IPS DF 4.7 (cell line): ENCODE data around the gene KIAA1217.
A peak's percentile ranks its signal among the peaks of the same experiment; 100 is the strongest.

Experiments used
- DNase-seq: peaks from one replicate; pipeline ENCODE4 v3.0.0-alpha.2; 2013; ENCODE audit warnings: low spot score; ENCODE audit errors: extremely low read depth

The KIAA1217 gene

DNA sequence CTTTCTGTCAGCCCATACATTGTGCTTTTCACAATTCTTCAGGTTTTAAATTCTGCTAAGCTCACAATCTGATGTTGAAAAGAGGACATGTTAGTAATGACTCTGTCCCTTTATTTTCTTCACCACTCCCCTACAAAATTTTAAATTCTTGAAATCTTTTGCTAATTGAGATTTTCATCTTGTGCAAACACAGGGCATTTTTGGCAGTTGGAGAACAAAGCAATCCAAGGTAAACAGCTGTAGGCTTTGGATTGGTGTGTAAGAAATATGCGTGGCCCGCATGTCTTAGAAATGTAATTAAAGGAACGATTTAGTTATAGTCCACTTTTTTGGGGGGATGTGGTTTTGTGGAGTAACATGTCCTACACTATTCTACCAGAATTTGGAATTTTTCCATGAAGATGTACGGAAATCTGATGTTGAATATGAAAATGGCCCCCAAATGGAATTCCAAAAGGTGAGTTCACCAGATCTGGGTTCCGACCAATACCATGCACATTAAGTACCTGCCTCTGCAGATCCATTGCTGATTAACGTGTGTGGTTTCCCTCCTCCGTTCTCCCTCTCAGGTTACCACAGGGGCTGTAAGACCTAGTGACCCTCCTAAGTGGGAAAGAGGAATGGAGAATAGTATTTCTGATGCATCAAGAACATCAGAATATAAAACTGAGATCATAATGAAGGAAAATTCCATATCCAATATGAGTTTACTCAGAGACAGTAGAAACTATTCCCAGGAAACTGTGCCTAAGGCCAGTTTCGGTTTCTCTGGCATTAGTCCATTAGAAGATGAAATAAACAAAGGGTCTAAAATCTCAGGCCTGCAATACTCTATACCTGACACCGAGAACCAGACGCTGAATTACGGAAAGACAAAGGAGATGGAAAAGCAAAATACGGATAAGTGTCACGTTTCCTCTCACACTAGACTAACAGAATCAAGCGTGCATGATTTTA, 333.7 kb downstream of the KIAA1217 start:
- DNase-seq = no peak

DNA sequence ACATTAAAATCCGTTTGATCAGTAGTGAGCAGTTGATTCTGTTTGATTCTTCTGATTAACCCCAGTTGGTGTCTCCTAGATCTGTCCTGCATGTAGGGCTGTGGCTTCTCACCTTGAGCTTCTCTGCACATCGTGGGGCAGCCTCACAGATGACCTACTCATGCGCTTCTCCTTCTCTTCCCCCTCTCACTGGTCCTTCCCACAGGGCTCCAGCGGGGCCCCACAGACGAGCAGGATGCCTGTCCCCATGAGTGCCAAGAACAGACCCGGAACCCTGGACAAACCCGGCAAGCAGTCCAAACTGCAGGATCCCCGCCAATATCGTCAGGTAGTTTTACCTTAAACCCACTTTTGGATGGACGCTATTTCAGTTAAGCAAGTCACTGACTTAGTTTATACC, 335.8 kb downstream of the KIAA1217 start:
- no peak for DNase-seq

- no peak for DNase-seq
Observed at GRCh38 chr10:24545585-24545984, 336.6 kb downstream of the KIAA1217 start.

GRCh38 chr10:24550680-24551079, 341.7 kb downstream of the KIAA1217 start:
- DNase-seq = no peak

DNA sequence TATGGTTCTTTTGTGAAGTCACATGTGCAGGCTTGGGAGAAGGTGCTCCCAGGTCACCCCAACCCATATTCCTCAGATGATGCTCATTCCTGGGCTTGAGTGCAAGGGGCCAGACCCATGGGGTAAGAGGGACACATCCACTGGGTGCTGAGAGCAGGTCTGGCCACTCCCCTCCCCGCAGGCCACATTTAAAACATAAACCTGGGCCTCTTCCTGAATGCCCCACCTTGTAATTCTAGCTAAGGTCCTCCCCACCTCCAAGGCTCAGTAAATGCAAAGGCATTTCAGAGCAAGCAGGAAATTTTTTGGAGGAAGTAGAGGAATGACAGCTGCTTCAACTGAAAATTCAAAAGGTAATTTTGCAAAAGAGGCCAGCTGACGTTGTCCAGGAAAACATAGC, 342.2 kb downstream of the KIAA1217 start:
- no peak for DNase-seq

DNA sequence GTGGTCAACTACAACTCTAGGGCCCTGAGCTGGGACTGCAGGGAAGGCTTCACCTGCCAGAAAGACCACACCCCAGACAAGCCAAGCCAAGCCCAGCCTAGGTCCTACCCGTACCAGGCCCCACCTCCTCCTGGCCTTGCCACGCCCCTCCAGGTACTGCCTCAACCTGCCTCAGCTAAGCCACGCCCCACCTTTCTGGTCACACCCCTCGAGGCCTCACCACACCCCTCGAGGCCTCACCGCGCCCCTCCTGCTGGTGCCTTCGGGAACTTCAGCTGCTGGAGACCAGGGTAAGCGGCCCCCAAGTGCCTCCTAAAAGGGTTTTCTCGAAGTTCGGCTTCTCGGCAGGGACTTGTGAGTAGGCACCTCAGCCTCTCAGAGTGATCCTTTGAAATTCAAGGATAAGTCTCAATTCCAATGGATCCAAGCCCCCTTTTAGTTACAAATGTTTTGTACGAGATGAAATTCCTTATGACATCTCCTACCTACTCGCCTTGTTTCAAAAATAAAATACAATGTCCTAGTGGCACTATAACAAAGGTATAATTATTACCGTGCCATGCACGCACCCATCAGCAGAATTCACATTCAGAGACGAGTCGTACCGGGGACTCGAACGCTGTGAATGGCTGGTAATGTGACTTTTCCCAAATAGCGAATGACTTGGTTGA, 343.5 kb downstream of the KIAA1217 start:
- peak; percentile 89 for DNase-seq

GRCh38 chr10:24553051-24553612, 344.2 kb downstream of the KIAA1217 start:
- DNase-seq = no peak

DNA sequence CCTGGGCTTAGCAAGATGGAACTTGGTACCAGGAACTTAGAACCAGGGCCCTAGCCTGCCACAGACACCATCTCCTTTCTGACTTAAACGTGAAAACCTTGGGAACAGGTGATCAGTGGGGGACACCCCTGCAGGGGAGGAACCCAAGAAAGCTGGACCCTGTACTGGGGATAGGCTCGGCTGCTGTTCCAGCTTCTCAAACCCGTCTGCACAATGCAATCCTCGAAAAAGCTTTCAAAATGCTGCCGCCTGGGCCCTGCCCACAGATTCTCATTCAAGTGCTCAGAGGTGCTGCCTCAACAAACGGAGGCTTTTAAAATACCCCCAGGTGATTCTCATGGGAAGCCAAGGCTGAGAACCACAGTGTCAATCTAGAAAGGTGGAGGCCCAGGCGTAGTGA, 345.1 kb downstream of the KIAA1217 start:
- DNase-seq = no peak

- DNase-seq = no peak
Observed at GRCh38 chr10:24556126-24556749, 347.3 kb downstream of the KIAA1217 start.

DNA sequence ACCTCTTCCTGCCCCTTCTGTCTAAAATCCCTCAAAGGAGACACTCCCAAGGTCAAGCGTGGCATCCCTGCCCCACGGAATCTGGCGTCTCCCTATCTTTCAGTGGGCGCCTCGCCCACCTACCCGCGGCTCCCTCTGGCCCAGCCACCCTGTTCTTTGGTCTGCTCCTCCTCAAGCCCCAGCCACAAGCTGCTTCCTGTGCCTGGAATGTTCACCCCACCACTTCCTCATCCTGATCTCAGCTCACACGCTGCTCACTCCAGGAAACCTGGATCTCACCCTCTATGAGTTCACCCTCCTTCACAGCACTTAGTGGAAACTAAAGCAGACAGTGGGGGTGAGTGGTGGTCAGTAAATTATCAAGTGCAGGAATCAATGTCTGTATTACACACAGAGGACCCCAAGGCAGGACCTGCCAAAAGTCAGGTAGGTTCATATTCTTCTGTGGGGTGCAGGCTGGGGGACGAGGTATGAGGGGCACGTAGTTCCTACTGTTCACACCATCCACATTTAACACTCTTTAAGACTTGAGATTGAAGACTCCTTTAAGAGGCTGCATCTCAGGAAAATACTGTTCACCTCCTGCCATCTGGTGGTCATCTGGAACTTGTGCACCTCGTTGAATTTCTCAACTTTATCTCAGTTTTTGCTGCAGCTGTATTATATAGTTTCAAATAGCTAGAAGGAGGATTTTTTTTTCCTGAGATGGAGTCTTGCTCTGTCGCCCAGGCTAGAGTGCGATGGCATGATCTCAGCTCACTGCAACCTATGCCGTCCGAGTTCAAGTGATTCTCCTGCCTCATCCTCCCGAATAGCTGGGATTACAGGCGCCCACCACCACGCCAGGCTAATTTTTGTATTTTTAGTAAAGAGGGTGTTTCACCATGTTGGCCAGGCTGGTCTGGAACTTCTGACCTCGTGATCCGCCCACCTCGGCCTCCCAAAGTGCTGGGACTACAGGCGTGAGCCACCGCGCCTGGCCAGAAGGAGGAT, 348.1 kb downstream of the KIAA1217 start:
- no peak for DNase-seq

DNA sequence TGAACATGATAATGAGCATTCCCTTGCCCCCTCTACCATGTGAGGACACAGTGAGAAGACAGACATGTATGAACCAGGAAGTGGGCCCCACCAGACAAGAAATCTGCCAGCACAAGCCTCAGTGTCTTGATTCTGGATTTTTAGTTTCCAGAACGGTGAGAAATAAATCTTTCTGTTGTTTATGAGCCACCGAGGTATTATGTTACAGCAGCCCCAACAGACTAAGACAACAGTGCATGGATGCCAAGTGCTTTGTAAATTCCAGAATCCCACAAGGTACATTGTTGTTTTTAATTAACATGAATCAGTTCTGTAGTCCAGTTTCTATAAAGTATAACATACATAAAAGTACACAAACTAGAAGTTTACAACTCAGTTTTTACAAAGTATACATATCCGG, 352.5 kb downstream of the KIAA1217 start:
- no peak for DNase-seq

DNA sequence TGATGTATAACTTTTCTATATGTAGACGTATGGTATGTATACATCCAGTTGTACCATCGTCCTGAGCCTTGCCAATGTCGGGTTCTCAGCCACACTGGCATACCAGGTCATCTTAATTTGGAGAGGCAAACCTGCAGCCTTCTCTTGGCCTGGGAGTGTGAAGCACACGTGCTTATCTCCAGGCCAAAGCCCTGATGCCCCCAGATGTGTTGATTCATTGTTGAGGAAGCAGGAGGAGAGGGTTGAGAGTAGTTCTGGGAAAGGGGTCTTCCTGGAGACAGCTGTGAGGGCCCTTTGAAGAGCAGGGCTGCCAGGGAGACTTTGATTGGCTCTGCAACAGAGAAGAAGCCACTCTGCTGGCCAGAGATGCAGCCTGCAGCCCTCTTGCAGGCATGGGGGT, 359.1 kb downstream of the KIAA1217 start:
- no peak for DNase-seq

DNA sequence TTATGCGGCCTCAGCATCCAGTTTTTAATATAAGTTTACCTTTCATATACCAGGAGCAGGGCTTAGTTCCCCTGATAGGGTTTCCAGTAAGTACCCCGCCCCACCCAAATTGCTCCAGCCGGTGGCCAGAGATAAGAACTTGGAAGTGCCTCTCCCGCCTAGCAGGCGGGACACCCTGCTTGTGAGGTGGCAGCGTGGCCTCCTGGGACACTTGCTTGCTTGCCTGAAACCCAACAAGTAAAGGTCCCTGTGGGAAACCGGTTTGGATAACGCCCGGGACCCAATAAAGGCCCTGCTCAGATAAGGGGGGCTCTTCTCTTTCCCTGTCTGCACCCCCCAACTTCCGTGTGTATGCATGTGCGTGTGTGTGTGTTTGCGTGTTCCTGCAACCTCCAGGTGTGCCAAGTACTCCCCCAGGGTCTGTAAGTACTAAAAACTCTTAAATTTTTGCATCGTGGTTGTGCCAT, 360.4 kb downstream of the KIAA1217 start:
- DNase-seq = no peak

- DNase-seq = no peak
Observed at GRCh38 chr10:24569828-24570657, 361.1 kb downstream of the KIAA1217 start.

- DNase-seq = no peak
Observed at GRCh38 chr10:24570658-24571426, 361.9 kb downstream of the KIAA1217 start.

DNA sequence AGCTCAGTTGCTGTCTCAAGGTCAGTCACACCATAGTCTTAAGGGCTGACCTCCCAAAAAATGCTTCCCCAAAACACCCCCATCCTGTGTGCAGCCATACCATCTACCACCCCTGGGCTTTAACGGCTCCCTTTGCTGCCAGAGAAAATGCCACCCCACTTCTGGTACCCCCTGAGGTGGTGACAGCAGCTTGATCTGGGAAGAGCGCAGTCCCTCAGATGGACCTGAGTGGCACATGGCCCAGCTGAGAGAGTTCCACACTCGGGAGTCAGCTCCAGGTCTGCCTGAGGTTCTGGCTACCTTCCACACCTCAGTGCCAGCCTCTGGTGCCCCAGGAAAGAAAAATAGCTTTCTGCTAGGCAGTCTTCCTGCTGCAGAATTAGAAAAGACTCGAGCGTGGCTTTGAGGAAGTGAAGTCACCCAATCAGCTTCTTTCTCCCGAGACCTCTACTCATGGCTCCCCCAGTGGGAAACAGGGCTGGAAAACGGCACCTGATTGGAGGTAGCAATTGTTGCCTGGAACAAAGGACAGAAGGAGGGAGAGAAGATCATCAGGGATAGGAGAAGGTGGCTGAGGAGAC, 363.0 kb downstream of the KIAA1217 start:
- no peak for DNase-seq

DNA sequence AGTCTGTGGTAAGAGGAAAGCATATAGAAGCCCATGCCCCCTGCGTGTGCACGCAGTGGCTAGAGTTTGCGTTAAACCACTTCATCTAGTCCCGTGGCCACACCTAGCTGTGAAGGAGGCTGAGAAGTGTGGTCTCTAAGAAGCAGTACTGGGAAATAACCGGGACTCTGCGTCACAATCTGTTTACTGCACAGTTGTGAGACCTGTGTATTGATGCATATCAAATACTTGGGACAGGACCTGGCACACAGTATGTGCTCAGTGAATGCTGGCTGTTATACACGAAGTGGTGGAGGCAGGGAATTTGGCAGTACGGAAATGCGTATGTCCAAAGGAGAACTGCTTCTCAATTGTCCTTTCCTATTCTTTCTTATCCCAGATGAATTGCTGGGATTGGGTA, 365.2 kb downstream of the KIAA1217 start:
- DNase-seq = no peak

DNA sequence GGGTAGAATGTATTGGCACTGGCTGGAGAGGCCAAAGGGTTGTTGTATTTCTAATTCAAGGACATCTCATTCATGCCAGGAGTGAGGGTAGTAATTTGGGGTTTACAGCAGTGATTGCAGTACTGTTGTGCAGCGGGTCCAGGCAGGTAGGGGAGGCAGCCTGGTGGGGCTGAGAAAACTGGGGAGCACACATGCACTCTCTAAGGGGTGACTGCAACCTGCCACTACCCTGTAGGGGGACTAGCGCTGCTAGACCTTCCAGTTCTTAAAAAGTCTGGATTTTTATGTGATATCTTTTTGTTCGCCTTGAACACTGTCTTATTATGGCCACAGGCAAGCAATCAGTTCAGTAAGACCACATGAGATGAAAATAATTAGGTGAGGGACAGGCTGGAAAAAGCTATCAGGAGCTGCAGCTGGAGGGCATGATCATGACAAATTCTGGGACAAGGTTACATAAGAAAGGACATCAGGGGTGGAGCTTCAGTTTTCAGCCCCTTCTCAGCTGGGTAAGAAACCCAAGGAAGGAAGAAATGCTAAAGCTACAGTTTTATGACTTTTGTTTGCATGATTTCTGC, 365.7 kb downstream of the KIAA1217 start:
- no peak for DNase-seq
